ENCODE data around the gene SIL1.
A peak's percentile ranks its signal among the peaks of the same experiment; 100 is the strongest.

Gene SIL1

GRCh38 chr5:138964647-138965201 is 233.4 kb downstream of the SIL1 start:
- TF ChIP-seq, protein P1, sequence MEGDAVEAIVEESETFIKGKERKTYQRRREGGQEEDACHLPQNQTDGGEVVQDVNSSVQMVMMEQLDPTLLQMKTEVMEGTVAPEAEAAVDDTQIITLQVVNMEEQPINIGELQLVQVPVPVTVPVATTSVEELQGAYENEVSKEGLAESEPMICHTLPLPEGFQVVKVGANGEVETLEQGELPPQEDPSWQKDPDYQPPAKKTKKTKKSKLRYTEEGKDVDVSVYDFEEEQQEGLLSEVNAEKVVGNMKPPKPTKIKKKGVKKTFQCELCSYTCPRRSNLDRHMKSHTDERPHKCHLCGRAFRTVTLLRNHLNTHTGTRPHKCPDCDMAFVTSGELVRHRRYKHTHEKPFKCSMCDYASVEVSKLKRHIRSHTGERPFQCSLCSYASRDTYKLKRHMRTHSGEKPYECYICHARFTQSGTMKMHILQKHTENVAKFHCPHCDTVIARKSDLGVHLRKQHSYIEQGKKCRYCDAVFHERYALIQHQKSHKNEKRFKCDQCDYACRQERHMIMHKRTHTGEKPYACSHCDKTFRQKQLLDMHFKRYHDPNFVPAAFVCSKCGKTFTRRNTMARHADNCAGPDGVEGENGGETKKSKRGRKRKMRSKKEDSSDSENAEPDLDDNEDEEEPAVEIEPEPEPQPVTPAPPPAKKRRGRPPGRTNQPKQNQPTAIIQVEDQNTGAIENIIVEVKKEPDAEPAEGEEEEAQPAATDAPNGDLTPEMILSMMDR (conservative IDR thresholded peaks at IDR 0.05), result no peak
- no peak overlapping the region for H3K27ac ChIP-seq

- H3K27ac ChIP-seq, result no peak overlapping the region
Measured at GRCh38 chr5:138963763-138964371, 234.3 kb downstream of the SIL1 start.

DNA sequence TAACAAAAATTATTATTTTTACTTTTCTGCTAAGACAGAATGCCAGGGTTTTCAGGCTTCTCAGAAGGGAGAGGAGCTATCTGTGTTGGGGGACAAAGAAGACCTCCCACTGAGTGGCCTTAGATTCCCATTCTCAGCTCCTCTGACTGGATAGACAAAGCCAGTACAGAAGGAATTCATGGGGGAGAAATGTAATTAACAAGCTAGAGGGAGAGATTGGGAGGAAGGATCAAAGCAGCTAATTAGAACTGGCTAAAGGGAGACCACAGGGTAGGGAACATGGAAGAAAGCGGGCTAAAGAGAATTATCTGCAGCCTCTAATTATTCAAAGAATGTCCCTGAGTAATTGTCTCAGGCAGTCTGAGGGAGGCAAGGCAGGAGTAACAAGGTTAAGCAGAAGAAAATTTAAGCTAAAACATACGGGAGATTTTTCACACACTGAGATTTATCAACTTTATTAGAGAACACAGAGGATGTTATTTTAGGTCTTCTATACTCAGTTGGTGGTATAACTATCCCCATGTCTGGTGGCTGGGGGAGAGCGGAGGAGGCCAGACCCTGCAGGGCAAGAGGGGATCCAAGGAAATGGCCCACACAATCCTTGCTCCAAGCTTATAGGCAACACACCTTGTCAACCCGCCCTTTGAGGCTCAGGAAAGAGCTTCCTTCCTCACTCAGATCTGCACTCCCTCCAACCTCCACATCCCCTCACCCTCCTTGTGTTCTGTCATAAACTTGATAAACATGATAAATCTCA is 235.4 kb downstream of the SIL1 start:
- TF ChIP-seq, protein P1 (conservative IDR thresholded peaks at IDR 0.05), result no peak
- no peak overlapping the region for H3K27ac ChIP-seq

More at GRCh38 chr5:138963763-138964371, 234.3 kb downstream of the SIL1 start:
- TF ChIP-seq, protein P1 (conservative IDR thresholded peaks at IDR 0.05), result no peak

- TF ChIP-seq, protein P1 (conservative IDR thresholded peaks at IDR 0.05), result no peak
- no peak overlapping the region; the same call in 1 of the 2 replicates for H3K27ac ChIP-seq
Measured at GRCh38 chr5:138961729-138962128, 236.4 kb downstream of the SIL1 start.

- H3K27ac ChIP-seq, result peak overlapping the region; percentile 27
- TF ChIP-seq, protein P1 (conservative IDR thresholded peaks at IDR 0.05), result no peak
Measured at GRCh38 chr5:138961221-138961620, 236.9 kb downstream of the SIL1 start.

GRCh38 chr5:138960145-138960692 is 237.9 kb downstream of the SIL1 start:
- peak overlapping the region; percentile 27 for H3K27ac ChIP-seq
- TF ChIP-seq, protein P1 (conservative IDR thresholded peaks at IDR 0.05), result no peak

GRCh38 chr5:138956801-138957200 is 241.4 kb downstream of the SIL1 start:
- TF ChIP-seq, protein P1 (conservative IDR thresholded peaks at IDR 0.05), result no peak
- H3K27ac ChIP-seq, result no peak overlapping the region

Measured in VCaP (cell line).